Upper lobe of left lung (tissue), 6 donors: ENCODE results near the gene KCNK16. TPM values are rescaled to one million over a fixed set of nuclear protein-coding genes. Genes with fewer than 3 reads are reported as not detected.
A peak's percentile ranks its signal among the peaks of the same experiment; 100 is the strongest.

Source experiments
- ATAC-seq, 2 donors: fragments of 200-7000 bp; cut with Tn5 transposase; one replicate each; pipeline ENCODE4 v1.9.1; 2022; ENCODE audit warnings: mild to moderate bottlenecking in 2 of 2, moderate library complexity in 2 of 2; ENCODE audit not compliant: low FRiP score in 2 of 2
- DNase-seq, 2 donors: peaks; one replicate each; pipeline ENCODE4 v3.0.0-alpha.2; 2019 to 2020
- H3K27ac ChIP-seq, 4 donors: fragments of 200-600 bp; sonication (generic); one replicate each; pipeline ENCODE4 v1.5.1; 2016 to 2019
- H3K27me3 ChIP-seq, 4 donors: fragments of 200-600 bp; sonication (generic); one replicate each; pipeline ENCODE4 v1.5.1; 2017 to 2019
- H3K36me3 ChIP-seq, 4 donors: fragments of 200-600 bp; sonication (generic); one replicate each; pipeline ENCODE4 v1.5.1; 2016 to 2019
- H3K4me1 ChIP-seq, 4 donors: fragments of 200-600 bp; sonication (generic); one replicate each; pipeline ENCODE4 v1.5.1; 2018 to 2019
- H3K4me3 ChIP-seq, 4 donors: fragments of 200-600 bp; sonication (generic); one replicate each; pipeline ENCODE4 v1.5.1; 2017 to 2019; ENCODE audit warnings: mild to moderate bottlenecking in 2 of 4, moderate library complexity in 1 of 4
- H3K9me3 ChIP-seq, 4 donors: fragments of 200-600 bp; sonication (generic); one replicate each; pipeline ENCODE4 v1.5.1; 2018 to 2019
- CTCF ChIP-seq, 6 experiments: fragments of 450-650 bp in 4 of 6; fragments of 200-600 bp in 2 of 6; sonication (generic) in 2 of 6; IDR thresholded peaks; one replicate each; pipeline ENCODE4 v1.5.1; 2016 to 2019; ENCODE audit warnings: antibody characterized with exemption in 6 of 6
- EP300 ChIP-seq, 4 donors: sonication (generic); formaldehyde crosslinking; IDR thresholded peaks; one replicate each; pipeline ENCODE4 v1.5.1; 2017; ENCODE audit warnings: antibody characterized with exemption in 4 of 4, control low read depth in 2 of 4
- POLR2A ChIP-seq, 4 donors: fragments of 450-650 bp; IDR thresholded peaks; one replicate each; pipeline ENCODE4 v1.5.1; 2016 to 2017; ENCODE audit warnings: antibody characterized with exemption in 4 of 4, mild to moderate bottlenecking in 2 of 4
- POLR2AphosphoS5 ChIP-seq, 2 donors: sonication (generic); formaldehyde crosslinking; IDR thresholded peaks; one replicate each; pipeline ENCODE4 v1.5.1; 2017; ENCODE audit warnings: antibody characterized with exemption in 2 of 2
- WGBS, 2 donors: methylation state at CpG; one replicate each; pipeline ENCODE4 v1.1.5; 2017 to 2018; 5-methylcytosine and 5-hydroxymethylcytosine counted together
- total RNA-seq, 6 donors: library from RNA; depleted of rRNA in 4 of 6; stranded (reverse); fragments of >200 nt in 4 of 6; gene quantifications; one replicate each; pipeline versions ENCODE4 v1.1.0 to v1.2.1, GENCODE V29; 2016 to 2021
- donor health status: DM: no; HTN: no; CAD: no; lungs with moderate emphysema.
- donor health status: DM: no; HTN: yes; CAD: no; lungs with severe emphysema.

KCNK16 gene
- total RNA-seq, 6 donors from 2014 or later = not detected

GRCh38 chr6:39330476-39330875 lies 8.0 kb upstream of the KCNK16 start:
- no peaks in the 10 kb centered on the region for H3K36me3 ChIP-seq
- DNase-seq (peak in 1 of 2 donors; percentile 58), ATAC-seq (peak in 1 of 2 donors; percentile 26)
- H3K27ac ChIP-seq = no peak overlapping the region
- WGBS, 2 donors = 40 to 42% methylated on average over 3 of the region's 3 CpGs
- H3K9me3 ChIP-seq = no peaks in the 10 kb centered on the region
- H3K4me3 ChIP-seq = no peak overlapping the region
- H3K4me1 ChIP-seq = peaks cover 0 to 9% (median 2%) of the 10 kb centered on the region in 4 donors
- TF ChIP-seq CTCF (IDR thresholded peaks at IDR 0.05) (no peak), POLR2AphosphoS5 (IDR thresholded peaks at IDR 0.05) (no peak), POLR2A (IDR thresholded peaks at IDR 0.05) (no peak), EP300 (IDR thresholded peaks at IDR 0.05) (no peak)
- H3K27me3 ChIP-seq = no peaks in the 10 kb centered on the region

- Histone ChIP-seq H3K4me3 (no peak overlapping the region), H3K4me1 (peaks cover 0 to 9% (median 2%) of the 10 kb centered on the region in 4 donors), H3K36me3 (no peaks in the 10 kb centered on the region), H3K27ac (no peak overlapping the region), H3K27me3 (no peaks in the 10 kb centered on the region), H3K9me3 (no peaks in the 10 kb centered on the region)
- WGBS, 2 donors = 72 to 86% methylated on average over 3 of the region's 3 CpGs
- ATAC-seq (peak in 1 of 2 donors; percentile 76), DNase-seq (no peak)
- TF ChIP-seq POLR2AphosphoS5 (IDR thresholded peaks at IDR 0.05) (no peak), EP300 (IDR thresholded peaks at IDR 0.05) (no peak), POLR2A (IDR thresholded peaks at IDR 0.05) (no peak), CTCF (IDR thresholded peaks at IDR 0.05) (no peak)
Observed at GRCh38 chr6:39330057-39330456, 7.6 kb upstream of the KCNK16 start.

GRCh38 chr6:39328066-39328465 lies 5.6 kb upstream of the KCNK16 start:
- no peak for ATAC-seq
- Histone ChIP-seq H3K4me3 (no peak overlapping the region), H3K36me3 (no peaks in the 10 kb centered on the region), H3K9me3 (no peaks in the 10 kb centered on the region), H3K27me3 (no peaks in the 10 kb centered on the region), H3K4me1 (peaks cover 0 to 9% (median 2%) of the 10 kb centered on the region in 4 donors), H3K27ac (no peak overlapping the region)
- DNase-seq = peak in 1 of 2 donors; percentile 72
- TF ChIP-seq POLR2A (IDR thresholded peaks at IDR 0.05) (no peak), EP300 (IDR thresholded peaks at IDR 0.05) (no peak), POLR2AphosphoS5 (IDR thresholded peaks at IDR 0.05) (no peak), CTCF (IDR thresholded peaks at IDR 0.05) (no peak)
- WGBS, 2 donors = 84 to 88% methylated on average over 12 of the region's 12 CpGs

- no peak for TF ChIP-seq CTCF (IDR thresholded peaks at IDR 0.05)
- no peak for TF ChIP-seq POLR2AphosphoS5 (IDR thresholded peaks at IDR 0.05)
- no peak for TF ChIP-seq POLR2A (IDR thresholded peaks at IDR 0.05)
- no peak for TF ChIP-seq EP300 (IDR thresholded peaks at IDR 0.05)
- 69 to 76% methylated on average over 5 of the region's 5 CpGs for WGBS, 2 donors
Observed at GRCh38 chr6:39327507-39327906, 5.0 kb upstream of the KCNK16 start.

GRCh38 chr6:39321761-39322160 lies 741 bp downstream of the KCNK16 start:
- no peaks in the 10 kb centered on the region for H3K9me3 ChIP-seq
- ATAC-seq = no peak
- H3K36me3 ChIP-seq = no peaks in the 10 kb centered on the region
- no peak overlapping the region for H3K27ac ChIP-seq
- no peaks in the 10 kb centered on the region for H3K27me3 ChIP-seq
- no peak for TF ChIP-seq POLR2A (IDR thresholded peaks at IDR 0.05)
- no peak for TF ChIP-seq POLR2AphosphoS5 (IDR thresholded peaks at IDR 0.05)
- no peak for TF ChIP-seq EP300 (IDR thresholded peaks at IDR 0.05)
- no peak for TF ChIP-seq CTCF (IDR thresholded peaks at IDR 0.05)
- no peak overlapping the region for H3K4me3 ChIP-seq
- H3K4me1 ChIP-seq = no peaks in the 10 kb centered on the region
- WGBS, 2 donors = 50 to 52% methylated on average over 5 of the region's 5 CpGs
- no peak for DNase-seq

More at GRCh38 chr6:39327507-39327906, 5.0 kb upstream of the KCNK16 start:
- no peak overlapping the region for H3K4me3 ChIP-seq
- DNase-seq = no peak
- no peaks in the 10 kb centered on the region for H3K27me3 ChIP-seq
- H3K36me3 ChIP-seq = no peaks in the 10 kb centered on the region
- ATAC-seq = no peak
- H3K27ac ChIP-seq = no peak overlapping the region
- H3K9me3 ChIP-seq = no peaks in the 10 kb centered on the region
- H3K4me1 ChIP-seq = peaks cover 0 to 9% (median 2%) of the 10 kb centered on the region in 4 donors
